PFSK-1 (cell line): ENCODE measurements around the gene SH2B3.

Source experiments
- POLR2AphosphoS5 ChIP-seq: IDR thresholded peaks from 2 replicates; pipeline ENCODE4 v1.6.1; 2012; ENCODE audit warnings: low read depth, mild to moderate bottlenecking, control low read depth, low read length, moderate library complexity
- REST ChIP-seq, 2 experiments: IDR thresholded peaks; 2 replicates each; pipeline versions ENCODE4 v1.6.1 to v1.8.0; 2011 to 2012; ENCODE audit warnings: low read depth in 2 of 2, low read length in 2 of 2, control low read depth in 1 of 2, inconsistent platforms in 1 of 2, mild to moderate bottlenecking in 1 of 2, moderate library complexity in 1 of 2; ENCODE audit not compliant: insufficient read depth in 1 of 2
- TAF1 ChIP-seq: IDR thresholded peaks from 2 replicates; pipeline ENCODE4 v1.6.1; 2012; ENCODE audit warnings: low read length, control low read depth, borderline replicate concordance; ENCODE audit not compliant: insufficient read depth

- no peak for TF ChIP-seq POLR2AphosphoS5
- TF ChIP-seq TAF1: no peak
- TF ChIP-seq REST (IDR thresholded peaks at IDR 0.05; ENCODE audit: insufficient read depth in 1 of 2, low read depth in 2 of 2, low read length in 2 of 2): no peak
Observed at GRCh38 chr12:111363578-111363977, 42.1 kb upstream of the SH2B3 start.
